ENCODE results near the gene SCNN1A.

Gene SCNN1A

DNA sequence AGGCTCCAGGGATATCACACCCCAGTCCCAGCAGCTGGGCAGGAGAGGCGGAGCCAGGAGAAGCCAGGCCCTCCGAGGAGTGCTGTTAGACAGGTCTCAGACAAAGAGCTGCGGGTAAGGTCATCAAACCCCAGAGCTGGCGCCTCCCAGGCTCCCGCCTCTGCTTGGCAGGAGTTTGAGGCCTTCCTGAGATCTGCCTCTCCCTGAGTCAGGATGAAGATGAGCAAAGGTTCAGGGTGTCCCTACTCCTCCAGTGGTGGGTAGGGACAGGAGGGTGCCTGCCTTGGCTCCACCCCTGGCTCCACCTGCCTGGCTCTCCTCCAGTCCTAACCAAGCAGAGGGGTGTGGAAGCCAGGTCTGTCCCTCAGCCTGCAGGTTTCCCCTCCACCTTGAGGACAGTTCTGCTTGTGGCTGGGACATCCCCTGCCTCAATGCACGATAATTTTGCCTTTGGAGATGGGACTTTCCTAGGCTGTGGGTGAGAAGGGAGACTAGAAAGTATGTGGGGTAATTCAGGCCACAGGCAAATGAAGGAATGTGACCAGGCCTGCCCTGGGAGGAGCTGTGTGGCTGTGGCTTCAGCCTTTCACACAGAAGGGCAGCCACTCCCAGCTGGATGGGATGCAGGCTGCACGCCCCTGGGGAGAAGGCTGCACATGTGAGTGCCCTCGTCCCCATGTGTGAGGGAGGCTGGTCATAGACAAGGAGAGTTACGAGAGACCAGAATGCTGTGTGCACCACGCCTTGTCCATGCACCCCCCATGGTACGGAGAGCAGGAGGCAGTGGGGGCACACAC is 62.6 kb downstream of the SCNN1A start:
- Mint-ChIP-seq H3K9me3 (no peaks in the 10 kb centered on the region), H3K27ac (no peak overlapping the region), H3K36me3 (ENCODE audit: low read depth) (no peaks in the 10 kb centered on the region), H3K27me3 (peaks cover 50% of the 10 kb centered on the region), H3K4me3 (no peak overlapping the region), H3K4me1 (ENCODE audit: low read depth) (peaks cover 19% of the 10 kb centered on the region)
- intact Hi-C loops (cut with micrococcal nuclease), result no loop called here

DNA sequence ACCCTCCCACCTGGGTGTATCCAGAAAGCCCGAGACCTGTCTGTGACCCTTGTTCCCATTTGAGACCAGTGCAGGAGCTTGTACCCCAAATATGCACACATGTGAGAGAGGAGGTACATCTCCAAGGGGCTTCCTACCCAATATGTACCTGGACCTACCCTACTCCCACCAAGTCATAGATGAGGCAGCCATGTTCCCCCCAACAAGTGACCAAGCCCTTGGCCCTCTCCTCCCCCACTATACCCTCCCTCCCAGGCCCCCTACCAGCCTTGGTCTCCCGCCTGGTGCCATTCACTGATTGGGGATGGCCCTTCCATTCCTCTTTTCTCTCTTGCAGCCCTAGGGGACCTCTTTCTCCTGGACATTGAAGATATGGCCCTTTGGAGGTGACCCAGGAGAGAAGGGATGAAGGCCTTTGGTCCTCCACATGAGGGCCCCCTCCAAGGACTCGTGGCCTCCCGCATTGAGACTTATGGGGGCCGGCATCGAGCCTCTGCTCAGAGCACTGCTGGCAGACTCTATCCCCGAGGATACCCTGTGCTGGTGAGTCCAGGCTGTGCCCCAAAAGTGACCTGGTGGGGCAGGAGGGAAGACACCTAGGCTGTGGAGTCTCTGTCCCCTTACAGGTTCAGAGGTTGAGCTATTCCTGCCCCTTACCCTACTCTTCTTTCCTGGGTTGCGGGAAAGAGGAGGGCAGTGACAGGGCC is 63.4 kb downstream of the SCNN1A start:
- Mint-ChIP-seq H3K4me1 (ENCODE audit: low read depth) (peaks cover 27% of the 10 kb centered on the region), H3K27ac (no peak overlapping the region), H3K36me3 (ENCODE audit: low read depth) (no peaks in the 10 kb centered on the region), H3K9me3 (no peaks in the 10 kb centered on the region), H3K27me3 (peaks cover 43% of the 10 kb centered on the region), H3K4me3 (no peak overlapping the region)
- intact Hi-C loops (cut with micrococcal nuclease), result no loop called here

GRCh38 chr12:6310771-6311610 is 64.4 kb downstream of the SCNN1A start:
- Mint-ChIP-seq H3K4me3 (no peak overlapping the region), H3K4me1 (ENCODE audit: low read depth) (peaks cover 34% of the 10 kb centered on the region), H3K36me3 (ENCODE audit: low read depth) (no peaks in the 10 kb centered on the region), H3K9me3 (no peaks in the 10 kb centered on the region), H3K27me3 (peaks cover 39% of the 10 kb centered on the region), H3K27ac (no peak overlapping the region)
- intact Hi-C loops (cut with micrococcal nuclease), result no loop called here

DNA sequence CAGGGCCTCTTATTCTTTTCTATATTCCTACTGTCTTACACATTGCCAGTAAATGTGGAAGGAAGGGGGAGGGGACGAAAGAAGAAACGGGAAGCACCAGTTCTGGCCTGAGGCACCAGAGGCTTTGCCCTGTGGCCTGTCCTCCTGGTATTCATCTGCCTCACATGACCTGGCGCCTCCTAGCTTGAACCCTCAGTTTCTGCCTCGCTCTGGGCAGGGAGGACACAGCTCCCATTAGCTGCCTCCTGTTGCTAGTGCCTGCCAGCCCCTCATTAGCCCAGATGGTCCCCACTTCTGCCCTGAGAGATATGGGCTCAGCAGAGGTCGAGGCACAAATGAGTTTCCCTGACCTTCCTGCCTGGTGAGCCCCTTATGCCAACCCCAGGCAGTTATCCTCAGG is 67.8 kb downstream of the SCNN1A start:
- no peaks in the 10 kb centered on the region for H3K36me3 Mint-ChIP-seq (ENCODE audit: low read depth)
- H3K9me3 Mint-ChIP-seq, result no peaks in the 10 kb centered on the region
- H3K4me1 Mint-ChIP-seq (ENCODE audit: low read depth), result peaks cover 28% of the 10 kb centered on the region
- intact Hi-C loops (cut with micrococcal nuclease), result no loop called here
- H3K27me3 Mint-ChIP-seq, result peaks cover 41% of the 10 kb centered on the region
- peak overlapping the region; percentile 37 for H3K4me3 Mint-ChIP-seq
- H3K27ac Mint-ChIP-seq, result peak overlapping the region; percentile 83

GRCh38 chr12:6306599-6307220 is 68.7 kb downstream of the SCNN1A start:
- Mint-ChIP-seq H3K27ac (peak overlapping the region; percentile 83), H3K4me3 (no peak overlapping the region), H3K36me3 (ENCODE audit: low read depth) (no peaks in the 10 kb centered on the region), H3K27me3 (peaks cover 38% of the 10 kb centered on the region), H3K4me1 (ENCODE audit: low read depth) (peaks cover 28% of the 10 kb centered on the region), H3K9me3 (no peaks in the 10 kb centered on the region)
- intact Hi-C loops (cut with micrococcal nuclease), result no loop called here

GRCh38 chr12:6306151-6306550 is 69.2 kb downstream of the SCNN1A start:
- Mint-ChIP-seq H3K4me1 (ENCODE audit: low read depth) (peaks cover 28% of the 10 kb centered on the region), H3K27me3 (peaks cover 39% of the 10 kb centered on the region), H3K36me3 (ENCODE audit: low read depth) (no peaks in the 10 kb centered on the region)

GRCh38 chr12:6303071-6303470 is 72.3 kb downstream of the SCNN1A start:
- Mint-ChIP-seq H3K9me3 (no peaks in the 10 kb centered on the region), H3K4me3 (no peak overlapping the region), H3K36me3 (ENCODE audit: low read depth) (no peaks in the 10 kb centered on the region), H3K4me1 (ENCODE audit: low read depth) (peaks cover 28% of the 10 kb centered on the region), H3K27ac (no peak overlapping the region), H3K27me3 (peaks cover 29% of the 10 kb centered on the region)
- intact Hi-C loops (cut with micrococcal nuclease), result no loop called here

More at GRCh38 chr12:6306151-6306550, 69.2 kb downstream of the SCNN1A start:
- H3K9me3 Mint-ChIP-seq, result no peaks in the 10 kb centered on the region
- intact Hi-C loops (cut with micrococcal nuclease), result no loop called here
- no peak overlapping the region for H3K4me3 Mint-ChIP-seq
- H3K27ac Mint-ChIP-seq, result peak overlapping the region; percentile 34

DNA sequence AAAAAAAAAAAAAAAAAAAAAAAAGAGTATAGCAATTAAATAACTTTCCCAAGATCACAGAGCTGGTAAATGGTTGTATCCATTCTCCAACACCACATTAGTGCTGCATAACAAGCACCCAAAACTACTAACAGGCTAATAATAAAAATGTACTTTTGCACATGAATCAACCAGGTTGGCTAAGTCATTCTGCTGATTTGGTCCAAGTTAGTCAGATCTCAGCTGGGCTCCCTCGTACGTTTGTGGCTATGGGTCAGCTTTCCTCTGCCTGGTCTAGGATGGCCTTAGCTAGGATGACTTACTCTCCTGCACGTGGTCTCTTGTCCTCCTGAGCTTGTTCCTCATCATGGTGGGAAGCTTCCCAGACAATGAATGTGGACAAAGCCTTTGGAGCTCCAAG is 72.7 kb downstream of the SCNN1A start:
- Mint-ChIP-seq H3K4me1 (ENCODE audit: low read depth) (peaks cover 23% of the 10 kb centered on the region), H3K36me3 (ENCODE audit: low read depth) (no peaks in the 10 kb centered on the region), H3K4me3 (no peak overlapping the region), H3K27me3 (peaks cover 32% of the 10 kb centered on the region), H3K9me3 (no peaks in the 10 kb centered on the region), H3K27ac (no peak overlapping the region)
- intact Hi-C loops (cut with micrococcal nuclease), result no loop called here

DNA sequence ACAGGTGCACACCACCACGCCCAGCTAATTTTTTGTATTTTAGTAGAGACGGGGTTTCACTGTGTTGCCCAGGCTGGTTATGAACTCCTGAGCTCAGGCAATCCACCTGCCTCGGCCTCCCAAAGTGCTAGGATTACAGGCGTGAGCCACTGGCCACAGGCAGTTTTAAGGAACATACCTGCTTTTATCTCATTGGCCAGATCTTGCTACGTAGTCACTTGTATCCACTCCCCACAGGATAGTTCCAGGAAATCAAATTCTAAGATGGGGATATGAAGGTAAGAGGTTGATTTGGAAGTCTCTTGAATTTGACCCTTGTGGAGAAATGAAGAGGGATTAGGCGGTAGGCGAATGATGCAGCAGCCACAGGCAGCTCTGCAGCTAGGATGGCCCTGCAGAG is 73.6 kb downstream of the SCNN1A start:
- H3K4me1 Mint-ChIP-seq (ENCODE audit: low read depth), result peaks cover 14% of the 10 kb centered on the region
- H3K27ac Mint-ChIP-seq, result no peak overlapping the region
- H3K36me3 Mint-ChIP-seq (ENCODE audit: low read depth), result no peaks in the 10 kb centered on the region
- H3K4me3 Mint-ChIP-seq, result no peak overlapping the region
- intact Hi-C loops (cut with micrococcal nuclease), result no loop called here
- H3K27me3 Mint-ChIP-seq, result peaks cover 35% of the 10 kb centered on the region
- no peaks in the 10 kb centered on the region for H3K9me3 Mint-ChIP-seq

GRCh38 chr12:6297170-6297569 is 78.2 kb downstream of the SCNN1A start:
- intact Hi-C loops (cut with micrococcal nuclease), result no loop called here
- no peak overlapping the region for H3K4me3 Mint-ChIP-seq
- H3K36me3 Mint-ChIP-seq (ENCODE audit: low read depth), result no peaks in the 10 kb centered on the region
- H3K27me3 Mint-ChIP-seq, result peaks cover 34% of the 10 kb centered on the region
- H3K27ac Mint-ChIP-seq, result no peak overlapping the region
- peaks cover 26% of the 10 kb centered on the region for H3K4me1 Mint-ChIP-seq (ENCODE audit: low read depth)
- H3K9me3 Mint-ChIP-seq, result no peaks in the 10 kb centered on the region
